K562 (cell line): ENCODE measurements around the gene HOXC5. TPM values are rescaled to one million over a fixed set of nuclear protein-coding genes. Genes with fewer than 3 reads are reported as not detected.

Source experiments
- ELF2 ChIP-seq: fragments of 250-450 bp; sonication (Bioruptor Pico); IDR thresholded peaks from 2 replicates; pipeline ENCODE4 v1.5.0; 2021; ENCODE audit warnings: mild to moderate bottlenecking
- ELK1 ChIP-seq: sonication (generic); formaldehyde crosslinking; IDR thresholded peaks from 2 replicates; pipeline ENCODE4 v1.8.1; 2022; ENCODE audit warnings: missing genetic modification reagents
- EZH2 ChIP-seq: IDR thresholded peaks from 2 replicates; pipeline ENCODE4 v1.6.1; 2012; ENCODE audit warnings: low read depth, mild to moderate bottlenecking, inconsistent platforms, low read length, borderline replicate concordance
- RBBP5 ChIP-seq: fragments of 200-600 bp; sonication (generic); IDR thresholded peaks from 2 replicates; pipeline ENCODE4 v1.6.1; 2012; ENCODE audit warnings: borderline replicate concordance, mild to moderate bottlenecking, low read length, control low read depth, inconsistent platforms; ENCODE audit not compliant: insufficient read depth, poor library complexity, severe bottlenecking
- RBM34 ChIP-seq: fragments of 200-400 bp; formaldehyde crosslinking; IDR thresholded peaks from 2 replicates; pipeline ENCODE4 v1.6.1; 2018; ENCODE audit warnings: low read length, borderline replicate concordance; ENCODE audit not compliant: insufficient read depth
- TCF3 ChIP-seq: sonication (generic); formaldehyde crosslinking; IDR thresholded peaks from 2 replicates; pipeline ENCODE4 v1.4.0; 2020; ENCODE audit warnings: mild to moderate bottlenecking, missing genetic modification reagents
- TEAD2 ChIP-seq: fragments of 450-650 bp; IDR thresholded peaks from 2 replicates; pipeline ENCODE4 v1.6.1; 2016; ENCODE audit warnings: missing genetic modification characterization, control low read depth, missing compliant biosample characterization
- ZFP36 ChIP-seq: fragments of 150-350 bp; IDR thresholded peaks from 2 replicates; pipeline ENCODE4 v1.6.1; 2018; ENCODE audit warnings: low read length, low read depth; ENCODE audit not compliant: partially characterized antibody
- ZNF384 ChIP-seq: IDR thresholded peaks from 2 replicates; pipeline ENCODE4 v1.6.1; 2012; ENCODE audit warnings: low read depth, low read length, improper control_type of control experiment
- ZNF583 ChIP-seq: fragments of 250-450 bp; sonication (Bioruptor Pico); IDR thresholded peaks from 2 replicates; pipeline ENCODE4 v1.4.0; 2020
- polyA plus RNA-seq, 8 experiments: library from polyadenylated mRNA; depleted of rRNA in 4 of 8; stranded (reverse) in 5 of 8; unstranded in 3 of 8; fragments of >200 nt; fragmentation: Nextera tagmentation in 2 of 8; fragmentation: Illumina TruSeq in 1 of 8; extraction: Ambion mirVana in 2 of 8; extraction: Trizol in 1 of 8; gene quantifications; 2 replicates each; pipeline versions ENCODE4 v1.2.1 to v1.2.3, GENCODE V29; 2011 to 2014; ENCODE audit warnings: inconsistent platforms in 1 of 8, missing spikeins in 1 of 8
- total RNA-seq, 7 experiments: library from RNA; depleted of rRNA in 6 of 7; stranded (reverse); fragments of >200 nt in 6 of 7; fragmentation: Illumina TruSeq in 2 of 7; extraction: Trizol in 2 of 7; gene quantifications; 2 replicates each; pipeline versions ENCODE4 v1.2.1 to v1.2.3, GENCODE V29; 2011 to 2021; ENCODE audit warnings: low replicate concordance in 1 of 7
- TF ChIP-seq, protein P1 (sequence below): fragments of 150-350 bp; IDR thresholded peaks from 2 replicates; pipeline ENCODE4 v1.6.1; 2014; ENCODE audit warnings: low read depth, mild to moderate bottlenecking, low read length, borderline replicate concordance
- TF ChIP-seq, protein P2 (sequence below): sonication (generic); formaldehyde crosslinking; IDR thresholded peaks from 2 replicates; pipeline ENCODE4 v1.8.1; 2023; ENCODE audit warnings: mild to moderate bottlenecking, missing genetic modification reagents, moderate library complexity
- TF ChIP-seq, protein P3 (sequence below): sonication (generic); formaldehyde crosslinking; IDR thresholded peaks from 2 replicates; pipeline ENCODE4 v1.8.0; 2022; ENCODE audit warnings: mild to moderate bottlenecking, missing genetic modification reagents
- TF ChIP-seq, protein P4 (sequence below): fragments of 250-450 bp; sonication (Bioruptor Pico); IDR thresholded peaks from 2 replicates; pipeline ENCODE4 v1.4.0; 2020; ENCODE audit warnings: borderline replicate concordance
- TF ChIP-seq, protein P5 (sequence below), 2 experiments: fragments of 200-800 bp in 1 of 2; sonication (Bioruptor generic) in 1 of 2; sonication (generic) in 1 of 2; formaldehyde crosslinking in 1 of 2; IDR thresholded peaks in 1 of 2; conservative IDR thresholded peaks in 1 of 2; 2 replicates each; pipeline versions ENCODE4 v1.5.0 to v1.6.1; 2016 to 2020; ENCODE audit warnings: missing compliant biosample characterization in 1 of 2, missing genetic modification characterization in 1 of 2, missing genetic modification reagents in 1 of 2
- TF ChIP-seq, protein P6 (sequence below): fragments of 450-650 bp; formaldehyde crosslinking; IDR thresholded peaks from 2 replicates; pipeline ENCODE4 v1.4.0; 2020; ENCODE audit warnings: mild to moderate bottlenecking, moderate library complexity

Gene HOXC5
- total and polyA plus RNA-seq, 9 of the 15 experiments (the other 6 are each of a cell fraction or from before 2014, with no cell fraction given), result 0.10 to 0.44 (median 0.18) TPM; not detected in 4

- TF ChIP-seq, protein P1, sequence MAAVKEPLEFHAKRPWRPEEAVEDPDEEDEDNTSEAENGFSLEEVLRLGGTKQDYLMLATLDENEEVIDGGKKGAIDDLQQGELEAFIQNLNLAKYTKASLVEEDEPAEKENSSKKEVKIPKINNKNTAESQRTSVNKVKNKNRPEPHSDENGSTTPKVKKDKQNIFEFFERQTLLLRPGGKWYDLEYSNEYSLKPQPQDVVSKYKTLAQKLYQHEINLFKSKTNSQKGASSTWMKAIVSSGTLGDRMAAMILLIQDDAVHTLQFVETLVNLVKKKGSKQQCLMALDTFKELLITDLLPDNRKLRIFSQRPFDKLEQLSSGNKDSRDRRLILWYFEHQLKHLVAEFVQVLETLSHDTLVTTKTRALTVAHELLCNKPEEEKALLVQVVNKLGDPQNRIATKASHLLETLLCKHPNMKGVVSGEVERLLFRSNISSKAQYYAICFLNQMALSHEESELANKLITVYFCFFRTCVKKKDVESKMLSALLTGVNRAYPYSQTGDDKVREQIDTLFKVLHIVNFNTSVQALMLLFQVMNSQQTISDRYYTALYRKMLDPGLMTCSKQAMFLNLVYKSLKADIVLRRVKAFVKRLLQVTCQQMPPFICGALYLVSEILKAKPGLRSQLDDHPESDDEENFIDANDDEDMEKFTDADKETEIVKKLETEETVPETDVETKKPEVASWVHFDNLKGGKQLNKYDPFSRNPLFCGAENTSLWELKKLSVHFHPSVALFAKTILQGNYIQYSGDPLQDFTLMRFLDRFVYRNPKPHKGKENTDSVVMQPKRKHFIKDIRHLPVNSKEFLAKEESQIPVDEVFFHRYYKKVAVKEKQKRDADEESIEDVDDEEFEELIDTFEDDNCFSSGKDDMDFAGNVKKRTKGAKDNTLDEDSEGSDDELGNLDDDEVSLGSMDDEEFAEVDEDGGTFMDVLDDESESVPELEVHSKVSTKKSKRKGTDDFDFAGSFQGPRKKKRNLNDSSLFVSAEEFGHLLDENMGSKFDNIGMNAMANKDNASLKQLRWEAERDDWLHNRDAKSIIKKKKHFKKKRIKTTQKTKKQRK, result no peak
- no peak for TF ChIP-seq ZFP36
- no peak for TF ChIP-seq TCF3 (CRISPR knock-in tag)
- no peak for TF ChIP-seq ELF2 (CRISPR knock-in tag)
- TF ChIP-seq ELK1 (CRISPR knock-in tag), result no peak
- TF ChIP-seq, protein P2, sequence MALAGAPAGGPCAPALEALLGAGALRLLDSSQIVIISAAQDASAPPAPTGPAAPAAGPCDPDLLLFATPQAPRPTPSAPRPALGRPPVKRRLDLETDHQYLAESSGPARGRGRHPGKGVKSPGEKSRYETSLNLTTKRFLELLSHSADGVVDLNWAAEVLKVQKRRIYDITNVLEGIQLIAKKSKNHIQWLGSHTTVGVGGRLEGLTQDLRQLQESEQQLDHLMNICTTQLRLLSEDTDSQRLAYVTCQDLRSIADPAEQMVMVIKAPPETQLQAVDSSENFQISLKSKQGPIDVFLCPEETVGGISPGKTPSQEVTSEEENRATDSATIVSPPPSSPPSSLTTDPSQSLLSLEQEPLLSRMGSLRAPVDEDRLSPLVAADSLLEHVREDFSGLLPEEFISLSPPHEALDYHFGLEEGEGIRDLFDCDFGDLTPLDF (CRISPR knock-in tag), result no peak
- TF ChIP-seq EZH2, result no peak
- TF ChIP-seq RBM34, result no peak
- TF ChIP-seq, protein P3, sequence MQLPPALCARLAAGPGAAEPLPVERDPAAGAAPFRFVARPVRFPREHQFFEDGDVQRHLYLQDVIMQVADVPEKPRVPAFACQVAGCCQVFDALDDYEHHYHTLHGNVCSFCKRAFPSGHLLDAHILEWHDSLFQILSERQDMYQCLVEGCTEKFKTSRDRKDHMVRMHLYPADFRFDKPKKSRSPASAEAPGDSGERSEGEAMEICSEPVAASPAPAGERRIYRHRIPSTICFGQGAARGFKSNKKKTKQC (CRISPR knock-in tag), result no peak
- TF ChIP-seq ZNF384, result peak; percentile 99
- TF ChIP-seq TEAD2 (tag), result no peak
- TF ChIP-seq, protein P4, sequence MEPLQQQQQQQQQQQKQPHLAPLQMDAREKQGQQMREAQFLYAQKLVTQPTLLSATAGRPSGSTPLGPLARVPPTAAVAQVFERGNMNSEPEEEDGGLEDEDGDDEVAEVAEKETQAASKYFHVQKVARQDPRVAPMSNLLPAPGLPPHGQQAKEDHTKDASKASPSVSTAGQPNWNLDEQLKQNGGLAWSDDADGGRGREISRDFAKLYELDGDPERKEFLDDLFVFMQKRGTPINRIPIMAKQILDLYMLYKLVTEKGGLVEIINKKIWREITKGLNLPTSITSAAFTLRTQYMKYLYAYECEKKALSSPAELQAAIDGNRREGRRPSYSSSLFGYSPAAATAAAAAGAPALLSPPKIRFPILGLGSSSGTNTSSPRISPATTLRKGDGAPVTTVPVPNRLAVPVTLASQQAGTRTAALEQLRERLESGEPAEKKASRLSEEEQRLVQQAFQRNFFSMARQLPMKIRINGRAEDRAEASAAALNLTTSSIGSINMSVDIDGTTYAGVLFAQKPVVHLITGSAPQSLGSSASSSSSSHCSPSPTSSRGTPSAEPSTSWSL (CRISPR knock-in tag), result no peak
- TF ChIP-seq, protein P5, sequence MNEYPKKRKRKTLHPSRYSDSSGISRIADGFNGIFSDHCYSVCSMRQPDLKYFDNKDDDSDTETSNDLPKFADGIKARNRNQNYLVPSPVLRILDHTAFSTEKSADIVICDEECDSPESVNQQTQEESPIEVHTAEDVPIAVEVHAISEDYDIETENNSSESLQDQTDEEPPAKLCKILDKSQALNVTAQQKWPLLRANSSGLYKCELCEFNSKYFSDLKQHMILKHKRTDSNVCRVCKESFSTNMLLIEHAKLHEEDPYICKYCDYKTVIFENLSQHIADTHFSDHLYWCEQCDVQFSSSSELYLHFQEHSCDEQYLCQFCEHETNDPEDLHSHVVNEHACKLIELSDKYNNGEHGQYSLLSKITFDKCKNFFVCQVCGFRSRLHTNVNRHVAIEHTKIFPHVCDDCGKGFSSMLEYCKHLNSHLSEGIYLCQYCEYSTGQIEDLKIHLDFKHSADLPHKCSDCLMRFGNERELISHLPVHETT (CRISPR knock-in tag; conservative IDR thresholded peaks at IDR 0.05 in 1 of 2, IDR thresholded peaks at IDR 0.05 in 1 of 2), result no peak
- TF ChIP-seq, protein P6, sequence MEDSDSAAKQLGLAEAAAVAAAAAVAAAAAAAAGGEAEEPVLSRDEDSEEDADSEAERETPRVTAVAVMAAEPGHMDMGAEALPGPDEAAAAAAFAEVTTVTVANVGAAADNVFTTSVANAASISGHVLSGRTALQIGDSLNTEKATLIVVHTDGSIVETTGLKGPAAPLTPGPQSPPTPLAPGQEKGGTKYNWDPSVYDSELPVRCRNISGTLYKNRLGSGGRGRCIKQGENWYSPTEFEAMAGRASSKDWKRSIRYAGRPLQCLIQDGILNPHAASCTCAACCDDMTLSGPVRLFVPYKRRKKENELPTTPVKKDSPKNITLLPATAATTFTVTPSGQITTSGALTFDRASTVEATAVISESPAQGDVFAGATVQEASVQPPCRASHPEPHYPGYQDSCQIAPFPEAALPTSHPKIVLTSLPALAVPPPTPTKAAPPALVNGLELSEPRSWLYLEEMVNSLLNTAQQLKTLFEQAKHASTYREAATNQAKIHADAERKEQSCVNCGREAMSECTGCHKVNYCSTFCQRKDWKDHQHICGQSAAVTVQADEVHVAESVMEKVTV, result peak; percentile 67
- no peak for TF ChIP-seq ZNF583 (CRISPR knock-in tag)
- TF ChIP-seq RBBP5, result no peak
These were observed at the start of gene HOXC5 (continued) for GRCh38 chr12:54032627-54033100.
